PC-3 (cell line): ENCODE measurements around the gene NDUFS7. TPM values are rescaled to one million over a fixed set of nuclear protein-coding genes. Genes with fewer than 3 reads are reported as not detected.
A peak's percentile ranks its signal among the peaks of the same experiment; 100 is the strongest.

Experiments
- ATAC-seq: fragments of 200-7000 bp; cut with Tn5 transposase; 2 replicates; pipeline ENCODE4 v1.9.1; 2020; ENCODE audit warnings: mild to moderate bottlenecking, moderate library complexity
- BruUV-seq: library from RNA; stranded (reverse); fragments of 400-500 nt; replicated peaks from 2 replicates; lab custom pipeline; 2021; lab: Mats Ljungman, UMichigan
- CTCF ChIA-PET: fragments of 300-600 bp; sonication (Branson Sonifier 250); formaldehyde crosslinking; loops from one replicate; lab custom pipeline; 2022; ENCODE audit warnings: antibody characterized with exemption; lab: Charles Lee
- POLR2A ChIA-PET: fragments of 300-600 bp; sonication (Branson Sonifier 250); formaldehyde crosslinking; loops from one replicate; lab custom pipeline; 2022; ENCODE audit warnings: antibody characterized with exemption; ENCODE audit not compliant: unreplicated experiment; lab: Charles Lee
- DNase-seq: peaks from one replicate; pipeline ENCODE4 v3.0.0-alpha.2; 2015
- H2AFZ ChIP-seq: fragments of 300-600 bp; sonication (generic); 2 replicates; pipeline ENCODE4 v1.6.0; 2016; ENCODE audit warnings: antibody characterized with exemption, low read length
- H3F3A ChIP-seq: fragments of 300-600 bp; sonication (generic); one replicate; pipeline ENCODE4 v1.6.0; 2017; ENCODE audit warnings: antibody characterized with exemption, low read length, control low read depth, mild to moderate bottlenecking; ENCODE audit not compliant: unreplicated experiment
- H3K27ac ChIP-seq: fragments of 300-600 bp; sonication (generic); 2 replicates; pipeline ENCODE4 v1.5.1; 2016; ENCODE audit warnings: mild to moderate bottlenecking, low read length
- H3K27me3 ChIP-seq: fragments of 300-600 bp; sonication (generic); 2 replicates; pipeline ENCODE4 v1.6.1; 2016; ENCODE audit warnings: low read length, mixed read lengths
- H3K36me3 ChIP-seq: fragments of 300-600 bp; sonication (generic); 2 replicates; pipeline ENCODE4 v1.6.1; 2016; ENCODE audit warnings: low read depth, mixed run types, low read length, mixed read lengths
- H3K4me1 ChIP-seq: fragments of 300-600 bp; sonication (generic); 2 replicates; pipeline ENCODE4 v1.5.1; 2016; ENCODE audit warnings: low read length; ENCODE audit not compliant: insufficient read depth
- H3K4me2 ChIP-seq: fragments of 300-600 bp; sonication (generic); 2 replicates; pipeline ENCODE4 v1.6.0; 2016; ENCODE audit warnings: low read length
- H3K4me3 ChIP-seq: fragments of 300-600 bp; sonication (generic); 2 replicates; pipeline ENCODE4 v1.5.1; 2016; ENCODE audit warnings: mild to moderate bottlenecking, low read length, mixed read lengths
- H3K79me2 ChIP-seq: fragments of 300-600 bp; sonication (generic); 2 replicates; pipeline ENCODE4 v1.6.1; 2017; ENCODE audit warnings: low read length, mixed read lengths
- H3K9ac ChIP-seq: fragments of 300-600 bp; sonication (generic); 2 replicates; pipeline ENCODE4 v1.6.0; 2016; ENCODE audit warnings: mild to moderate bottlenecking, low read length
- H3K9me2 ChIP-seq: fragments of 300-600 bp; sonication (generic); replicated peaks from 2 replicates; pipeline ENCODE4 v1.6.1; 2016; ENCODE audit warnings: mixed run types, low read length, mixed read lengths
- H3K9me3 ChIP-seq: fragments of 300-600 bp; sonication (generic); 2 replicates; pipeline ENCODE4 v1.6.1; 2016; ENCODE audit warnings: low read length, mixed read lengths
- H4K20me1 ChIP-seq: fragments of 300-600 bp; sonication (generic); 2 replicates; pipeline ENCODE4 v1.6.1; 2016; ENCODE audit warnings: low read length, mixed read lengths
- CTCF ChIP-seq: fragments of 300-600 bp; sonication (generic); conservative IDR thresholded peaks from 2 replicates; pipeline ENCODE4 v1.5.1; 2017; ENCODE audit warnings: antibody characterized with exemption, low read depth, mild to moderate bottlenecking, low read length
- EZH2 ChIP-seq: fragments of 300-600 bp; sonication (generic); IDR thresholded peaks from one replicate; pipeline ENCODE4 v1.6.1; 2017; ENCODE audit warnings: antibody characterized with exemption, mild to moderate bottlenecking, low read length; ENCODE audit not compliant: unreplicated experiment
- EZH2phosphoT487 ChIP-seq: fragments of 300-600 bp; sonication (generic); IDR thresholded peaks from 2 replicates; pipeline ENCODE4 v1.6.1; 2018; ENCODE audit warnings: mild to moderate bottlenecking, antibody characterized with exemption, low read length, borderline replicate concordance
- intact Hi-C: fragments of 100-400 bp; cut with micrococcal nuclease; formaldehyde crosslinking; loops from 2 replicates; pipeline ENCODE4 v1.9.0; 2023
- total RNA-seq: library from RNA; depleted of rRNA; stranded (reverse); fragments of >200 nt; gene quantifications from 2 replicates; pipeline ENCODE4 v1.2.3, GENCODE V29; 2014

The NDUFS7 gene
- total RNA-seq, 1 experiment from 2014 or later, result 111 TPM

- no peaks in the 10 kb centered on the region for H3F3A ChIP-seq
- H4K20me1 ChIP-seq, result no peaks in the 10 kb centered on the region
- H3K9ac ChIP-seq, result peak within 1 kb of the TSS; percentile 63
- H3K27me3 ChIP-seq, result no peaks in the 10 kb centered on the region
- ChIA-PET POLR2A (interaction anchor here (0.5 kb wide), 1 partner anchor 429 kb away, joined by 18 read pairs; no protein-coding TSS in a partner anchor), CTCF (no interaction called here)
- ATAC-seq (peak; percentile 69), DNase-seq (peak; percentile 43)
- H3K79me2 ChIP-seq, result peaks cover 11% of the 10 kb centered on the region
- H3K4me3 ChIP-seq, result peak within 1 kb of the TSS; percentile 82
- no peaks in the 10 kb centered on the region for H3K9me3 ChIP-seq
- no TSS peak for BruUV-seq
- peak within 1 kb of the TSS; percentile 96 for H3K4me2 ChIP-seq
- no peaks in the 10 kb centered on the region for H3K9me2 ChIP-seq
- H3K36me3 ChIP-seq, result no peaks in the 10 kb centered on the region
- TF ChIP-seq CTCF (peak; percentile 51), EZH2phosphoT487 (no peak)
- H3K27ac ChIP-seq, result no peak within 1 kb of the TSS
- H2AFZ ChIP-seq, result peak within 1 kb of the TSS; percentile 78
- H3K4me1 ChIP-seq, result peaks cover 2% of the 10 kb centered on the region; the same call in 1 of the 2 replicates
- intact Hi-C loops, result no loop called here
Measured at GRCh38 chr19:1401138-1401888, 17.6 kb downstream of the NDUFS7 start, which contains the start of gene GAMT. Gene GAMT, minus strand, starts transcription at chr19:1401542. Its CDS starts 66 bp downstream, at chr19:1401476.

- BruUV-seq, result no TSS peak
- POLR2A ChIA-PET, result no interaction called here
Measured at GRCh38 chr19:1401889-1402217, 18.1 kb downstream of the NDUFS7 start.

More at GRCh38 chr19:1401889-1402217, 18.1 kb downstream of the NDUFS7 start:
- H3K4me1 ChIP-seq, result peaks cover 7% of the 10 kb centered on the region; the same call in 1 of the 2 replicates
- no peaks in the 10 kb centered on the region for H3K9me3 ChIP-seq
- H3K9ac ChIP-seq, result peak overlapping the region; percentile 38; the same call in 1 of the 2 replicates
- ATAC-seq, result no peak
- H3K27ac ChIP-seq, result no peak overlapping the region
- TF ChIP-seq EZH2 (no peak), CTCF (no peak; the same call in 1 of the 2 replicates), EZH2phosphoT487 (no peak)
- H3K9me2 ChIP-seq, result no peaks in the 10 kb centered on the region
- H3F3A ChIP-seq, result no peaks in the 10 kb centered on the region
- H3K4me3 ChIP-seq, result peak overlapping the region; percentile 82
- peak overlapping the region; percentile 78 for H2AFZ ChIP-seq
- no peaks in the 10 kb centered on the region for H3K27me3 ChIP-seq
- DNase-seq, result no peak
- peaks cover 11% of the 10 kb centered on the region for H3K79me2 ChIP-seq
- H3K4me2 ChIP-seq, result peak overlapping the region; percentile 96
- CTCF ChIA-PET, result no interaction called here
- intact Hi-C loops, result no loop called here
- H4K20me1 ChIP-seq, result no peaks in the 10 kb centered on the region
- H3K36me3 ChIP-seq, result no peaks in the 10 kb centered on the region
